ENCODE data around the gene PLXDC2.
A peak's percentile ranks its signal among the peaks of the same experiment; 100 is the strongest.

The PLXDC2 gene

GRCh38 chr10:19933772-19934171, 117.5 kb downstream of the PLXDC2 start:
- no peak for TF ChIP-seq CTCF (IDR thresholded peaks at IDR 0.05)
- DNase-seq (ENCODE audit: low spot score) = no peak
- no peak overlapping the region for H3K4me3 ChIP-seq
- H3K27ac ChIP-seq = no peak overlapping the region

- TF ChIP-seq CTCF (IDR thresholded peaks at IDR 0.05) = no peak
Observed at GRCh38 chr10:19935176-19935575, 118.9 kb downstream of the PLXDC2 start.

GRCh38 chr10:19936289-19936688, 120.1 kb downstream of the PLXDC2 start:
- DNase-seq (ENCODE audit: low spot score) = no peak
- no peak overlapping the region for H3K4me3 ChIP-seq
- TF ChIP-seq CTCF (IDR thresholded peaks at IDR 0.05) = no peak
- H3K27ac ChIP-seq = no peak overlapping the region

More at GRCh38 chr10:19935176-19935575, 118.9 kb downstream of the PLXDC2 start:
- DNase-seq (ENCODE audit: low spot score) = no peak
- Histone ChIP-seq H3K27ac (no peak overlapping the region), H3K4me3 (no peak overlapping the region)

GRCh38 chr10:19937989-19938388, 121.8 kb downstream of the PLXDC2 start:
- no peak for DNase-seq (ENCODE audit: low spot score)
- TF ChIP-seq CTCF (IDR thresholded peaks at IDR 0.05) = no peak
- Histone ChIP-seq H3K27ac (no peak overlapping the region), H3K4me3 (no peak overlapping the region)

- no peak for TF ChIP-seq CTCF (IDR thresholded peaks at IDR 0.05)
- Histone ChIP-seq H3K27ac (peak overlapping the region in 1 of 2 donors; percentile 71), H3K4me3 (peak overlapping the region; percentile 23)
- no peak for DNase-seq (ENCODE audit: low spot score)
Observed at GRCh38 chr10:19941206-19941880, 125.1 kb downstream of the PLXDC2 start.

GRCh38 chr10:19944911-19945663, 128.9 kb downstream of the PLXDC2 start:
- peak overlapping the region; percentile 17 to 72 for H3K27ac ChIP-seq
- DNase-seq (ENCODE audit: low spot score) = no peak
- H3K4me3 ChIP-seq = peak overlapping the region; percentile 4
- TF ChIP-seq CTCF (IDR thresholded peaks at IDR 0.05) = no peak

- no peak for TF ChIP-seq CTCF (IDR thresholded peaks at IDR 0.05)
- DNase-seq (ENCODE audit: low spot score) = no peak
- H3K27ac ChIP-seq = peak overlapping the region in 1 of 2 donors; percentile 72
- no peak overlapping the region for H3K4me3 ChIP-seq
Observed at GRCh38 chr10:19946245-19946644, 130.0 kb downstream of the PLXDC2 start.
